NAMALWA (cell line): ENCODE measurements around the gene TPP1.

ENCODE experiments used
- DNase-seq: peaks from one replicate; pipeline ENCODE4 v3.0.0-alpha.2; 2015; ENCODE audit warnings: low spot score

The TPP1 gene

GRCh38 chr11:6611092-6611962 lies 7.9 kb downstream of the TPP1 start:
- DNase-seq = peak; percentile 33

- no peak for DNase-seq
Measured at GRCh38 chr11:6610591-6610990, 8.6 kb downstream of the TPP1 start.

- no peak for DNase-seq
Measured at GRCh38 chr11:6609502-6610015, 9.7 kb downstream of the TPP1 start.

GRCh38 chr11:6608726-6609501 lies 10.3 kb downstream of the TPP1 start:
- DNase-seq = no peak

- DNase-seq = no peak
Measured at GRCh38 chr11:6608011-6608410, 11.2 kb downstream of the TPP1 start.

GRCh38 chr11:6607190-6607795 lies 11.9 kb downstream of the TPP1 start:
- no peak for DNase-seq

GRCh38 chr11:6606471-6607189 lies 12.6 kb downstream of the TPP1 start:
- DNase-seq = peak; percentile 42

- DNase-seq = no peak
Measured at GRCh38 chr11:6604790-6605189, 14.4 kb downstream of the TPP1 start.

GRCh38 chr11:6604081-6604626 lies 15.1 kb downstream of the TPP1 start:
- DNase-seq = peak; percentile 88

GRCh38 chr11:6603287-6604080 lies 15.7 kb downstream of the TPP1 start, which contains the start of the genes ILK and RRP8:
Gene ILK (plus strand): TSS chr11:6603774. CDS start chr11:6604272, 498 bp downstream.
Gene RRP8 (minus strand): TSS chr11:6603616. CDS start chr11:6603502, 114 bp downstream.
- DNase-seq = peak; percentile 87

GRCh38 chr11:6602096-6602940 lies 16.9 kb downstream of the TPP1 start:
- peak; percentile 36 for DNase-seq

GRCh38 chr11:6601041-6601461 lies 18.2 kb downstream of the TPP1 start:
- no peak for DNase-seq

- DNase-seq = no peak
Measured at GRCh38 chr11:6599881-6600390, 19.3 kb downstream of the TPP1 start.

- no peak for DNase-seq
Measured at GRCh38 chr11:6599449-6599848, 19.8 kb downstream of the TPP1 start.

- no peak for DNase-seq
Measured at GRCh38 chr11:6598555-6598954, 20.7 kb downstream of the TPP1 start.

GRCh38 chr11:6596239-6596877 lies 22.9 kb downstream of the TPP1 start:
- no peak for DNase-seq

GRCh38 chr11:6594142-6594768 lies 25.0 kb downstream of the TPP1 start:
- no peak for DNase-seq

- DNase-seq = no peak
Measured at GRCh38 chr11:6588018-6588417, 31.2 kb downstream of the TPP1 start.
